K562 (cell line): Measurements from ENCODE around the gene USP49. TPM values are rescaled to one million over a fixed set of nuclear protein-coding genes. Genes with fewer than 3 reads are reported as not detected.

Experiments
- CBFA2T3 ChIP-seq: fragments of 450-650 bp; IDR thresholded peaks from 2 replicates; pipeline ENCODE4 v1.6.1; 2017
- CHD7 ChIP-seq: fragments of 200-600 bp; sonication (generic); IDR thresholded peaks from one replicate; pipeline ENCODE4 v1.6.1; 2012; ENCODE audit warnings: mild to moderate bottlenecking, low read depth, low read length, inconsistent platforms
- ESRRA ChIP-seq: fragments of 450-650 bp; IDR thresholded peaks from 2 replicates; pipeline ENCODE4 v1.6.1; 2014; ENCODE audit warnings: low read depth, mild to moderate bottlenecking, moderate library complexity, borderline replicate concordance
- MAFG ChIP-seq: fragments of 450-650 bp; conservative IDR thresholded peaks from 2 replicates; pipeline ENCODE4 v1.6.1; 2016; ENCODE audit warnings: missing genetic modification characterization, missing compliant biosample characterization
- MLLT1 ChIP-seq, 2 experiments: fragments of 450-650 bp; IDR thresholded peaks; 2 replicates each; pipeline ENCODE4 v1.6.1; 2016
- OTX1 ChIP-seq: fragments of 450-650 bp; formaldehyde crosslinking; IDR thresholded peaks from 2 replicates; pipeline ENCODE4 v1.4.0; 2022; ENCODE audit warnings: mild to moderate bottlenecking
- SRF ChIP-seq, 2 experiments: fragments of 250-450, 450-650 bp in 1 of 2; sonication (Bioruptor Pico) in 1 of 2; sonication (generic) in 1 of 2; formaldehyde crosslinking; IDR thresholded peaks; 2 replicates each; pipeline versions ENCODE4 v1.5.0 to v1.5.1; 2020 to 2022; ENCODE audit warnings: mild to moderate bottlenecking in 1 of 2, missing genetic modification reagents in 1 of 2
- XRCC4 ChIP-seq: IDR thresholded peaks from one replicate; pipeline ENCODE4 v1.6.1; 2011; ENCODE audit not compliant: insufficient read depth, insufficient read length; ENCODE audit errors: extremely low read depth
- ZNF395 ChIP-seq: fragments of 200-800 bp; sonication (Bioruptor generic); IDR thresholded peaks from 2 replicates; pipeline ENCODE4 v1.6.1; 2017; ENCODE audit warnings: missing genetic modification characterization, missing compliant biosample characterization
- ZNF449 ChIP-seq: fragments of 250-450 bp; sonication (Bioruptor Pico); IDR thresholded peaks from 2 replicates; pipeline ENCODE4 v1.8.0; 2022; ENCODE audit warnings: moderate library complexity, mild to moderate bottlenecking, inconsistent platforms
- ZNF57 ChIP-seq: fragments of 450-650 bp; formaldehyde crosslinking; IDR thresholded peaks from 2 replicates; pipeline ENCODE4 v1.4.0; 2020; ENCODE audit warnings: mild to moderate bottlenecking, moderate library complexity
- polyA plus RNA-seq, 8 experiments: library from polyadenylated mRNA; depleted of rRNA in 4 of 8; stranded (reverse) in 5 of 8; unstranded in 3 of 8; fragments of >200 nt; fragmentation: Nextera tagmentation in 2 of 8; fragmentation: Illumina TruSeq in 1 of 8; extraction: Ambion mirVana in 2 of 8; extraction: Trizol in 1 of 8; gene quantifications; 2 replicates each; pipeline versions ENCODE4 v1.2.1 to v1.2.3, GENCODE V29; 2011 to 2014; ENCODE audit warnings: inconsistent platforms in 1 of 8, missing spikeins in 1 of 8
- total RNA-seq, 7 experiments: library from RNA; depleted of rRNA in 6 of 7; stranded (reverse); fragments of >200 nt in 6 of 7; fragmentation: Illumina TruSeq in 2 of 7; extraction: Trizol in 2 of 7; gene quantifications; 2 replicates each; pipeline versions ENCODE4 v1.2.1 to v1.2.3, GENCODE V29; 2011 to 2021; ENCODE audit warnings: low replicate concordance in 1 of 7

USP49 gene
- total and polyA plus RNA-seq, 9 of the 15 experiments (the other 6 are each of a cell fraction or from before 2014, with no cell fraction given) = 1.0 to 9.9 (median 6.5) TPM

DNA sequence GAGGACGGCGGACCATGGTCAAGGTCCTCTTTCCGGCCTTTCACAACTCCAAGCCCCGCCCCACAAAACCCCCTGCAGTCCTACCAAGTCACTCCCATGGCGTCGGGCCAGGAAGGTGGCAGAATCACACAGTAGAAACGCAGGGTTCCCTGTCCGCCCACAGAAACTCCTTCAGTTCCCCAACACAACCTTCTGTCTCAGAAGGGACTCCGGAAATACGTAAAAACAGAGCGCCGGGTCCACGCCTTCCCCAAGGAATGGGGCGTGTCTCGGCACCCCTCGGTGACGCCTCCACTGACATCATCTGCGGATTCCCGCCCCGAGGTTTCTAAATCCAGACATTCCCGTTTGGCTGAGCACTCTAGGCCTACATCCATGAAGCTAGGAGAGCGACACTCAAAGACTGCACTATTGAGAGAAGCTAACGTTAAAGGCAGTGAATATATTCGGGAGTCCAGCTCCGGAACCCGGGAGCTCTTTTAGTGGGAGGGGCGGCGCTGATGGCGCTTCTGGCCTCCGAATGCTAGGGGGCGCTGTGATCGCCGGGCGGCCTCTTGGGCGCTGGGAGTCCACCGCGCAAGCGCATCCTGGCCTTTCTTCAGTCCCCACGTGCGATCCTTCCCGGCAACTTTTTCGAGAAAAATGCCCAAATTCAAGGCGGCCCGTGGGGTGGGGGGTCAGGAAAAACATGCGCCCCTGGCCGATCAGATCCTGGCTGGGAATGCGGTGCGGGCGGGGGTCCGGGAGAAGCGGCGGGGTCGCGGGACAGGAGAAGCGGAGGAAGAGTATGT, 25.9 kb upstream of the USP49 start, which contains the start of the genes BYSL and MED20 (continued):
- TF ChIP-seq CHD7 (no peak), XRCC4 (no peak), ZNF57 (no peak), MAFG (tag) (no peak), ESRRA (peak; percentile 41), OTX1 (CRISPR knock-in tag) (no peak), MLLT1 (IDR thresholded peaks at IDR 0.05) (peak in 1 of 2 experiments; percentile 17; a peak in 2 of 4 replicates), ZNF395 (peak; percentile 90), ZNF449 (CRISPR knock-in tag) (no peak; the same call in 1 of the 2 replicates), SRF (CRISPR knock-in tag; IDR thresholded peaks at IDR 0.05) (0 out of 4 replicates have a peak, but pooled peaks of 1 of the 2 experiments have one; percentile 41), CBFA2T3 (no peak)
